Thymus (tissue), 14 donors: ENCODE data around the gene ENTPD7. TPM values are rescaled to one million over a fixed set of nuclear protein-coding genes. Genes with fewer than 3 reads are reported as not detected.

Experiments used
- DNase-seq, 9 donors: peaks; one replicate each; pipeline ENCODE4 v3.0.0-alpha.2; 2013; ENCODE audit warnings: low spot score in 9 of 9, low read depth in 6 of 9, missing footprints in 1 of 9
- H3K27ac ChIP-seq, 2 donors: one replicate each; pipeline ENCODE4 v1.5.1; 2013; ENCODE audit warnings: control low read depth in 1 of 2, low read depth in 1 of 2, low read length in 1 of 2, mild to moderate bottlenecking in 1 of 2, moderate library complexity in 1 of 2
- H3K27me3 ChIP-seq, 2 donors: one replicate each; pipeline ENCODE4 v1.5.1; 2013; ENCODE audit warnings: low read length in 1 of 2; ENCODE audit not compliant: control insufficient read depth in 2 of 2, insufficient read depth in 1 of 2
- H3K36me3 ChIP-seq, 2 donors: one replicate each; pipeline ENCODE4 v1.5.1; 2013; ENCODE audit warnings: low read length in 1 of 2, mild to moderate bottlenecking in 1 of 2, moderate library complexity in 1 of 2; ENCODE audit not compliant: control insufficient read depth in 2 of 2, insufficient read depth in 2 of 2
- H3K4me1 ChIP-seq, 2 donors: one replicate each; pipeline ENCODE4 v1.5.1; 2013; ENCODE audit warnings: low read length in 2 of 2; ENCODE audit not compliant: control insufficient read depth in 2 of 2, insufficient read depth in 2 of 2
- H3K4me3 ChIP-seq, 2 donors: one replicate each; pipeline ENCODE4 v1.5.1; 2013; ENCODE audit warnings: low read length in 2 of 2, control low read depth in 1 of 2, mild to moderate bottlenecking in 1 of 2
- H3K9me3 ChIP-seq, 2 donors: one replicate each; pipeline ENCODE4 v1.5.1; 2013; ENCODE audit warnings: low read length in 1 of 2, mild to moderate bottlenecking in 1 of 2; ENCODE audit not compliant: control insufficient read depth in 2 of 2, insufficient read depth in 1 of 2
- WGBS: extraction: QIAGEN DNeasy Blood & Tissue Kit; methylation state at CpG from one replicate; pipeline ENCODE4 v1.1.7; 2013; 5-methylcytosine and 5-hydroxymethylcytosine counted together
- long read RNA-seq, 10 donors: transcript quantifications; one replicate each; lab custom pipeline, GENCODE V29; 2026
- polyA plus RNA-seq: library from polyadenylated mRNA; stranded (reverse); fragments of 200-250 nt; gene quantifications from one replicate; pipeline ENCODE4 v1.2.3, GENCODE V29; 2013
- total RNA-seq: library from RNA; stranded (reverse); fragments of 120-200 nt; gene quantifications from one replicate; pipeline ENCODE4 v1.2.4, GENCODE V29; 2013
- donor health status: healthy.

The ENTPD7 gene
- total RNA-seq: 4.9 TPM
- polyA plus RNA-seq: 1.4 TPM
- long read RNA-seq, donor 1: 0 reads
- long read RNA-seq, donor 2: 0 reads
- long read RNA-seq, donor 3: 0 reads
- long read RNA-seq, donor 4: 0 reads
- long read RNA-seq, donor 5: 0 reads
- long read RNA-seq, donor 6, partial matches to known transcripts: 0 of 1 reads
- long read RNA-seq, donor 6, other reads (novel, unspliced or antisense): 0 of 1 reads
- long read RNA-seq, donor 7, partial matches to known transcripts: 0 of 2 reads
- long read RNA-seq, donor 7, other reads (novel, unspliced or antisense): 0 of 2 reads
- long read RNA-seq, donor 8, partial matches to known transcripts: 0 of 1 reads
- long read RNA-seq, donor 8, other reads (novel, unspliced or antisense): 0 of 1 reads
- long read RNA-seq, donor 9: 0 reads
- long read RNA-seq, donor 10, partial matches to known transcripts: 0 of 2 reads
- long read RNA-seq, donor 10, other reads (novel, unspliced or antisense): 0 of 2 reads

- Histone ChIP-seq H3K9me3 (no peaks in the 10 kb centered on the region), H3K4me3 (peak within 1 kb of the TSS; percentile 62 to 76), H3K36me3 (no peaks in the 10 kb centered on the region), H3K27me3 (peaks cover 4 to 33% of the 10 kb centered on the region in 2 donors), H3K27ac (peak within 1 kb of the TSS; percentile 26 to 71), H3K4me1 (peaks cover 9 to 21% of the 10 kb centered on the region in 2 donors)
- WGBS: under 1% methylated on average over 71 of the region's 71 CpGs
- peak; percentile 48 to 87 (median 66) for DNase-seq
These were observed at the start of gene ENTPD7 for GRCh38 chr10:99659031-99659867. Gene ENTPD7 (plus strand): TSS chr10:99659509. CDS start chr10:99659957, 448 bp downstream.

- Histone ChIP-seq H3K9me3 (no peaks in the 10 kb centered on the region), H3K36me3 (peaks cover 18 to 27% of the 10 kb centered on the region in 2 donors), H3K27me3 (no peaks in the 10 kb centered on the region), H3K4me1 (peaks cover 0 to 2% of the 10 kb centered on the region in 2 donors), H3K4me3 (no peak overlapping the region), H3K27ac (no peak overlapping the region)
- no peak for DNase-seq
- WGBS: 93% methylated on average over 3 of the region's 3 CpGs
These were observed 49.1 kb upstream of the ENTPD7 start for GRCh38 chr10:99610221-99610620.

GRCh38 chr10:99611326-99611725 is 48.0 kb upstream of the ENTPD7 start:
- Histone ChIP-seq H3K4me3 (no peak overlapping the region), H3K4me1 (peaks cover 0 to 2% of the 10 kb centered on the region in 2 donors), H3K9me3 (no peaks in the 10 kb centered on the region), H3K27ac (no peak overlapping the region), H3K36me3 (peaks cover 18 to 27% of the 10 kb centered on the region in 2 donors), H3K27me3 (no peaks in the 10 kb centered on the region)
- 81% methylated on average over 4 of the region's 4 CpGs for WGBS
- DNase-seq: no peak

GRCh38 chr10:99612167-99612831 is 47.0 kb upstream of the ENTPD7 start:
- Histone ChIP-seq H3K27me3 (no peaks in the 10 kb centered on the region), H3K36me3 (peaks cover 18 to 27% of the 10 kb centered on the region in 2 donors), H3K4me3 (no peak overlapping the region), H3K27ac (no peak overlapping the region), H3K9me3 (no peaks in the 10 kb centered on the region), H3K4me1 (peaks cover 0 to 2% of the 10 kb centered on the region in 2 donors)
- WGBS: 51% methylated on average over 7 of the region's 7 CpGs
- DNase-seq: peak in 6 of 9 donors; percentile 29 to 77 (median 56)

- 72% methylated on average over 4 of the region's 4 CpGs for WGBS
These were observed 43.9 kb upstream of the ENTPD7 start for GRCh38 chr10:99615426-99615825.

GRCh38 chr10:99617696-99618095 is 41.6 kb upstream of the ENTPD7 start:
- no peak overlapping the region for H3K4me3 ChIP-seq

More at GRCh38 chr10:99615426-99615825, 43.9 kb upstream of the ENTPD7 start:
- Histone ChIP-seq H3K9me3 (no peaks in the 10 kb centered on the region), H3K4me1 (peaks cover 2 to 9% of the 10 kb centered on the region in 2 donors), H3K4me3 (no peak overlapping the region), H3K27me3 (no peaks in the 10 kb centered on the region), H3K27ac (no peak overlapping the region), H3K36me3 (peaks cover 13 to 23% of the 10 kb centered on the region in 2 donors)
- no peak for DNase-seq

GRCh38 chr10:99619090-99619800 is 40.1 kb upstream of the ENTPD7 start:
- Histone ChIP-seq H3K4me1 (peaks cover 8 to 15% of the 10 kb centered on the region in 2 donors), H3K27me3 (peaks cover 0 to 7% of the 10 kb centered on the region in 2 donors), H3K36me3 (no peaks in the 10 kb centered on the region), H3K4me3 (peak overlapping the region; percentile 69 to 90), H3K27ac (peak overlapping the region; percentile 58 to 79), H3K9me3 (no peaks in the 10 kb centered on the region)
- peak in 4 of 9 donors; percentile 7 to 45 (median 10) for DNase-seq
- WGBS: 2% methylated on average over 9 of the region's 9 CpGs

More at GRCh38 chr10:99617696-99618095, 41.6 kb upstream of the ENTPD7 start:
- Histone ChIP-seq H3K27ac (no peak overlapping the region), H3K9me3 (no peaks in the 10 kb centered on the region), H3K27me3 (peaks cover 0 to 7% of the 10 kb centered on the region in 2 donors), H3K4me1 (peaks cover 8 to 15% of the 10 kb centered on the region in 2 donors), H3K36me3 (peaks cover 4 to 7% of the 10 kb centered on the region in 2 donors)
- 58% methylated on average over 2 of the region's 2 CpGs for WGBS
- DNase-seq: no peak
